GF-D8 (cell line): Measurements from ENCODE around the gene RASD1.
"Not testable (repeated sequence)": the region's sequence is repeated elsewhere in the genome, so short reads cannot be mapped to it uniquely, and the experiment has no call there.

Experiments used
- DNase-seq: peaks from one replicate; lab custom pipeline; 2025; lab: John Stamatoyannopoulos, UW

Gene RASD1

DNA sequence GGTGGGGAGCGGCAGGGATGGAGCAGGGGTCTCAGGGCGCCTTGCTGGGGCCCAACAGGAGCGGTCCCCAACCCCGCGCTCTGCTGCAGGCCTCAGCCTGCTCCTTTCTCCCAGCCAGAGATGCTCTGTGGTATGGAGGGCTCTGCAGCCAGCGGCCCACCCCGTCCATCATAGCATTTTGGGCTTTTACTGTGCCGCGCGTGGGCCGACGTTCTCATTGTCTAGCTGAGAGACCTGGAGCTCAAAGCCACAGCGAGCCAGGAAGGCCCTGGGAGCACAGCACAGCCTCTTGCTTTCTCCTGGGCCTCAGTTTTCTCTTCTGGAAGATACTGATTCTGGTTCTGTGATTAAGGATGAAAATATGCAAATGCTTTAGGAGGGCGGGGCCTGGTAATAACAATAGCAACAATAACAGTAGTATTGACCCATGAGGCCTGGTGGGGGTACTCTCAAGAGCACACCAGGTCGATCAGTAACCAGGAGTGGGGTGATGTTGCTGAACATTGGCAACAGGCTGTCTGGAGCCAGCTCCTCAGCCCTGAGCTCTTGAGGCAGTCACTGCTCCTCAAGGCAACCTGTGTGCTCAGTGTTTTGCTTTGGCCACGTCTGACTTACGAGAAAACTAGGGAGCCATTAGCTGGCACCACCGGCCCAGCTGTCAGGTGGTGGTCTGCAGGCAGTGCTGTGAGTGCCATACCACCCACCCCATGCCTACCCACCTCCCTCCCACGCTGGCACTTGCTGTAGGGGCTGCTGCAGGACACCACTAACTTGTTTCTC is 1.1 kb upstream of the RASD1 start:
- DNase-seq: no peak

- no peak for DNase-seq
These were observed 533 bp downstream of the RASD1 start for GRCh38 chr17:17495536-17496188.

GRCh38 chr17:17494870-17495535 is 1.2 kb downstream of the RASD1 start:
- no peak for DNase-seq

GRCh38 chr17:17494499-17494869 is 1.7 kb downstream of the RASD1 start:
- DNase-seq: no peak

DNA sequence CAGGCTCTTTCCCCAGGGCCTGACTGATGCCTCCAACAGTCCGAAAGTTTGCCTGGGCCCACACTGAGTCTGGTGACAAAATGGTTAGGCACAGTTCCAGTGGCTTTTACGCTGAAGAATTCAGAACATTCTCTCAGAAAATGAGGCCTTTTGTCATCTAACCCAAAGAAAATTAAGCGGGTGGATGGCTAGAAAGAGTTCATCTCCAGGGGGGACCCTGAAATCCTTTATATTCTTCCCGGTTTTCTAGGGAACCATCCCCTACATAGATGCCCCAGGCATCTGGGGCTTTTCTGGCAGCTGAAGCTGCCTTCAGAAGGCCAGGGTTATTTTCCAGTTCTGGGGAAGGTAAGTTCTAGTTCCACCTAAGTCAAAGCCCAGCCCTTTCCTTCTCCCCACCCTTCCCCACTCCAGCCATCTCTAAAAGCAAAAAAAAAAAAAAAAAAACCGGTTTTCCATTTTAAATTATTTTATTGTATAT is 2.2 kb downstream of the RASD1 start:
- DNase-seq: no peak

- no peak for DNase-seq
These were observed 2.8 kb downstream of the RASD1 start for GRCh38 chr17:17493249-17493985.

DNA sequence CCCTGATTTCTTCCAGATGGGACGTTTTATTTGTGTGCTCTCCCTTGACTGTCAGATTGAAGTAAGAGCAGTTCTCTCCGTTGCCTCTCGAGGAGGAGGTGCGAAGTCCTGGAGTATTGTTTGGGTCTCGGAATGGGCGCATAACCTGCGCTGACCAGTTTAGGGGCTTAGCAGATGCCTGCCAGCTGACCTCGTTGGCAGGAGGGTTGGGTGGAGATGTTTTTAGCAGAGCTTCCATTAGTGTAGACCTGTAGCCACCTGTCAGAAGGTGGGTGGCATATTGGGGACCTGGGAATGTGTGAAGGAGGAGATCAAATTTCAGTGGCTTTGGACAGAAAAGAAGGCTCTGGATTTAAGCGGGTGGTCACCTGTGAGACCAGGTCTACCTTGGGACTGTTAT is 3.6 kb downstream of the RASD1 start:
- DNase-seq: no peak

DNA sequence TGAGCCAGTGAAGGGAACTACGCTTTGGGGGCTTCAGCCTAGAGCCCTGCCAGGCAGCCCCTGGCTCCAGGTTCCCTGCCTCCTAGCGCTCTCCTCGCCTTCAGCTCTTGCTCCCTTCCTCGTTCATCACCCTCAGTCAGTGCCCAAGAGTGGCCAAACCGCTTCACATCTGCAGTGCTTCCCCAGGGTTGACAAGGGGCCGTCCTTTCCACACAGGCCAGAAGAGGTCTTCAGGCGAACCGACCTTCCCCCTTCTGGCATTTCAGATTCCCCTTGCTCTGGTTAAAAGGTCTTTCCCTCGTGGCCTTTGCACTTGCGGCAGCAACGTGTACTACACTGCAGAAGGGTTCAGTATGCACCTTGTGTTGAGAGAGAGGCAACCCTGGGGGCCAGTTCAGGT is 4.1 kb downstream of the RASD1 start:
- DNase-seq: no peak

DNA sequence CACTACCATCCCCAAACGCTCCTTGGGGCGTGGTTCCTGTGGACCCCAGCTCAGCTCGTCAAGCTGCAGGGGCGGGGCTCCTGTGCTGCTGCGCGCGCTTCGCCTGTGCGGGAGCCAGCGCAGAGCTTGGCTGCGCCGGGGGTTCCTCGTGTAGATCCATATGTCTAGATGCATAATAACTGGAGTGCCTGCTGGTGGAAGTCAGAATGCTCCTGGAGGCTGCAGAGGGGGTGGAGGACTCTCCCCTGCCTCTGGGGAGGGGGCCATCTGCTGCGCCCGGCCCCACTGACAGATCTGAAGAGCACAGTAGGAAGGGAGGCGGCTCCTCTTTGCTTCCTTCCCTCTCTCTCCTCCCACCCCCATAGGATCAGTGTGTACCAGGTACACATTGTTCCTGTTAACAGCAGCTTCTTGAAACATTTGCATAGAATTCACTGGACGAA is 4.6 kb downstream of the RASD1 start:
- no peak for DNase-seq

DNA sequence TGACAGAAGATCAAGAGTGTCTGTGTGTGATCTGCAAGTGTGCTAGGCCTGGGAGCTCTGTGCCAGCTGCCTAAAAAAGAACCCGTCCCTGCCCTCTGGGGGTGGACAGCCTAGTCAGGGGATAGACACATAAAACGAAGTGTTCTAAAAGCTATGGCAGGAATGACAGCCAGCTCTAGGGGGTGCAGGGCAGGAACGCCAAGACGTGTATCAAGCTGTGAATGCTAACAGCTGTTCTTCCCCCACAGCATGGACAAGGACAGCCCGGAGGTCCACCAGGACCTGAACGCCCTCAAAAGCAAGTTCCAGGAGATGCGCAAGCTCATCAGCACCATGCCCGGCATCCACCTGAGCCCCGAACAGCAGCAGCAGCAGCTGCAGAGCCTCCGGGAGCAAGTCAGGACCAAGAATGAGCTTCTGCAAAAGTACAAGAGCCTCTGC is 5.1 kb downstream of the RASD1 start:
- no peak for DNase-seq

DNA sequence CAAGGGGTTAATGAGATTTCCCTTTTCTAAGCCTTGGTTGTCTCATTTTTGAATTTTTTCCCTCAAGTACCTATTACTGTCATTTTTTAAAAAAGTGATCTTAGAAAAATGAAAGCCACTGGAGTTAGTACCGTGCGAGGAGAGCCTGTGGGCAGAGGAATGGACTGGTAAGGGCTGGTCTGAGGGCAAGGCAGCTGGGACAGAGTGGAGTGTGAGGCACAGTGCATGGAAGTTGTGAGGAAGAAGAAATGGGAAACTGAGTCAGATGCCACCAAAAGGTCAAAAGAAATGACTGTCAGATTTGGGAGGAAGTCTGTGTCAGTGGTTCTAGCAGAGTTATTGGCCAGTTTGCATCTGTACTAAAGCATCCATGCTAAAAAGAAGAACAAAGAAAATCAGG is 8.2 kb downstream of the RASD1 start:
- no peak for DNase-seq

GRCh38 chr17:17486416-17486815 is 9.8 kb downstream of the RASD1 start:
- DNase-seq: not testable (repeated sequence)

DNA sequence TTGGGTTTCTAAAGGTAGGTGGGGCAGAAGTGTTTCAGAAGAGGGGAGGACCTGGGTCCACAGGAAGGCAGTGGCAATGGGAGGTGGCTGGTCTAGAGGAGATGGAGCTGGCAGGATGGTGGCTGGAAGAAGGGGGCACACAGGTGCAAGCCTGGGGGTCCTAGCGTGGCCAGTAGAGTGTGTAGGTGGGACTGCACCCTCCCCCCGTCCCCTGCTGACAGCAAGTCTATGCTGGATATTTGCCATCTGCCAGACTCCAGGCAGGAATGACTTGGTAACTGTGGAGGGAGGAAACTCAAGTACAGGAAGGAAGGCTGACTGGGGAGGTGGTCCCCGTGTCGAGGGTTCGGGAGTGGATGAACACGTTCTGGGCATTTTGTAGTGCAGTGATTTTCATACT is 10.8 kb downstream of the RASD1 start:
- no peak for DNase-seq

DNA sequence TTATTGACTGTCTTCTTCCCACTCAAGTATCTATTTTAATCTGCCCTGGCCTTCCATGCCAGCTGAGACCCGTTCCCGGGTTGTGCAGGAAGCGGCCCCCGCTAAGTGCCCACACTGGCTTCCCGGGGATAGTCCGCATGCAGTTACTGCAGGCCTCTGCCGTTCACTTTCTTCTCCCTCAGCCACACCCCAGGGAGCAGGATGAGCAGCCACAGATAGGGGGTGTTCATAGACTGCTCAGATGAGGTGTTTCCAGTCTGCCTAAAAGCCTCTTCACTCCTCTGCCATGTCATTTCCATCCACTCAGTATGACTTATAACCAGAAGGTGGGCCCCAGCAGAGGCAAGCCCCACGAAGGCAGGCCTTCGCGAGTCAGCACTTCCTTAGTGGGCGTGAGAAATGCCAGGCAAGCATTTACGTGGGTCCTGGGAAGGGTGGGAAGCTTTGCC is 11.7 kb downstream of the RASD1 start:
- no peak for DNase-seq

GRCh38 chr17:17481860-17482259 is 14.3 kb downstream of the RASD1 start:
- DNase-seq: no peak

- DNase-seq: no peak
These were observed 15.5 kb downstream of the RASD1 start for GRCh38 chr17:17480593-17481148.

DNA sequence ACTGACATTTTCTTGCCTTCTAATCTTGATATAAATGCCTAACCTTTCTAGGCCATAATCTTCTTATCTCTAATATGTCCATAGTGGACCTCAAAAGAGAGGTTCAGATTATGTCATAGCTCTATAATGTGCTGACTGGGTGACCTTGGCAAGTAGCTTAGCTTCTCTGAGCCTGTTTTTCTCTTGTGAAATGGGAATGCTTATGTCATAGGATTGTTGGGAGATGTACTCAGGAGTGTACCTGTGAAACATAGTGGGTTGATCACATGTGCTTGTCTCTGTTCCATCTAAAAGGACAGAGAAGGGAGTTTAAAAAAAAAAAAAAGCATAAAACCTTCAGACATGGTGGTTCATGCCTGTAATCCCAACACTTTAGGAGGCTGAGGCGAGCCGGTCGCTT is 17.0 kb downstream of the RASD1 start:
- no peak for DNase-seq

DNA sequence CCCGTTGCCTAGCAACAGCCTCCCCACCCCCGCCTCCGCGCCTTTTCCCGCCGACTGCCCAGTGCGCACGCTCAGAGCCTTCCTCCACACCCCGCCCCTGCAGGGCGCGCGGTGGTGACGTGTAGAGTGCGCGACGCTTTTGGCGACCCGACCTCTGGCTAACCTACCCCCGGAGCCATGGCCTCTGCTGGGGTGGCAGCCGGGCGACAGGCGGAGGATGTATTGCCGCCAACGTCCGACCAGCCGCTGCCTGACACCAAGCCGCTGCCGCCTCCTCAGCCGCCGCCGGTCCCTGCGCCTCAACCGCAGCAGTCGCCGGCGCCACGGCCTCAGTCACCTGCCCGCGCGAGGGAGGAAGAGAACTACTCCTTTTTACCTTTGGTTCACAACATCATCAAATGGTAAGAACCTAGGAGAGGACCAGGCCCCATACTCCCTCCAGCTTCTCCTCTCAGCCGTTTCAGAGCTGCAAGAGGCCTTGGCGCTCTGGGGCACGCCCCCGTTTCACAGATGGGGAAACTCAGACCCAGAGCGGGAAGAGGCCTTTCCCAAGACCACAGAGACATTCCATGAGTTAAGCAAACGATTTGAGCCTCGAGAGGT is 19.2 kb downstream of the RASD1 start, which contains the start of gene MED9:
MED9 (plus strand) TSS at position 136 of the 603 bp plus-strand sequence; CDS start at position 178, 42 bp downstream.
- peak; percentile 36 for DNase-seq

DNA sequence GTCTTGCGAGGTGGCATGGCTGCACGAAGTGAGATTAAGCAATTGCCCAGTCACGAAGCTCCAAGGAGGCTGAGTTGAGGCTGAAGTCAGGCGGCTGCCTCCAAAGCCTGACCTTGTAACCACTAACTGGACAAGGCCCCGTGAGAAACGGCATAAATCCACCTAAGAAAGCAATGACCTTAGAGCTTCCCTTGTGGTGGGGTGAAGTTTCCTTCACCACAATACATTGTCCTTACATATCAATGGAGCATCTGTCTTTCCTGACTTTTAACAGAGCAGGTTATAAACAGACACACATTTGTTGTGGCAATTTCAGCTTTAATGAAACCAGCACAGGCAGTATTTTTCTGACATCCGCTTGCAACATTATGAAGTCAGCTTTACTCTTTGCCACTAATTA is 21.9 kb downstream of the RASD1 start:
- no peak for DNase-seq

- DNase-seq: no peak
These were observed 23.8 kb downstream of the RASD1 start for GRCh38 chr17:17472333-17472920.

DNA sequence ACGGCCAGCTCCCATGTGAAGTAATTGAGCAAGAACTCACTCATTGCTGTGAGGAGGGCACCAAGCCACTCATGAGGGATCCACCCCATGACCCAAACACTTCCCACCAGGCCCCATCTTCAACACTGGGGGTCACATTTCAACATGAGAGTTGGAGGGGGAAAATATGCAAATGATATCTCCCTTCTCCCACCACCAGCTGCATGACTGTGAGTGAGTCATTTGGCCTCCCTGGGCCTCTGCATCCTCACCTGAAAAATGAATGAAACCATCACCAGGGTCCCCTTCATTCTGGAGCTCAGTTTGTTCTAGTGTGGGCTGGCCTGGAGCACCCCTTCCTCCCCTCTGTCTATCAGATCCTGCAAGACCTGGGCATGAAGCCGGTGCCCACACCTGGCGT is 26.2 kb downstream of the RASD1 start:
- no peak for DNase-seq
